ENCODE results near the gene DYNC1LI2. TPM values are rescaled to one million over a fixed set of nuclear protein-coding genes. Genes with fewer than 3 reads are reported as not detected.

DYNC1LI2 gene
- total RNA-seq, 1 experiment from 2014 or later, result 97.7 TPM

GRCh38 chr16:66682271-66682670 lies 69.1 kb downstream of the DYNC1LI2 start:
- CTCF ChIA-PET, result interaction anchor here (0.5 to 1.9 kb wide), 6 partner anchors 21 to 1825 kb away, joined by 3 to 6 read pairs (median 4); no protein-coding TSS in a partner anchor
- H3K27me3 Mint-ChIP-seq (ENCODE audit: insufficient read depth, unreplicated experiment), result no peaks in the 10 kb centered on the region
- peaks cover 7% of the 10 kb centered on the region for H3K4me1 Mint-ChIP-seq (ENCODE audit: insufficient read depth, unreplicated experiment)
- H3K4me3 Mint-ChIP-seq (ENCODE audit: unreplicated experiment), result no peak overlapping the region
- H3K9me3 Mint-ChIP-seq (ENCODE audit: unreplicated experiment), result no peaks in the 10 kb centered on the region
- no TSS peak for BruUV-seq (replicated peaks)
- peaks cover 4% of the 10 kb centered on the region for H3K36me3 Mint-ChIP-seq (ENCODE audit: insufficient read depth, unreplicated experiment)
- no peak overlapping the region for H3K27ac Mint-ChIP-seq (ENCODE audit: low read depth, unreplicated experiment)
- DNase-seq (ENCODE audit: unreplicated experiment), result no peak
- POLR2A ChIA-PET, result interaction anchor here (0.7 to 1.8 kb wide), 4 partner anchors 10 to 20 kb away, joined by 4 to 6 read pairs (median 4); no protein-coding TSS in a partner anchor
- TF ChIP-seq CTCF (IDR thresholded peaks at IDR 0.05; ENCODE audit: unreplicated experiment), result no peak
- intact Hi-C loops (cut with micrococcal nuclease), result no loop called here

- intact Hi-C loops (cut with micrococcal nuclease), result no loop called here
- Mint-ChIP-seq H3K27me3 (ENCODE audit: insufficient read depth, unreplicated experiment) (no peaks in the 10 kb centered on the region), H3K9me3 (ENCODE audit: unreplicated experiment) (no peaks in the 10 kb centered on the region), H3K4me1 (ENCODE audit: insufficient read depth, unreplicated experiment) (peaks cover 7% of the 10 kb centered on the region), H3K36me3 (ENCODE audit: insufficient read depth, unreplicated experiment) (peaks cover 4% of the 10 kb centered on the region), H3K4me3 (ENCODE audit: unreplicated experiment) (no peak overlapping the region), H3K27ac (ENCODE audit: low read depth, unreplicated experiment) (no peak overlapping the region)
- ChIA-PET POLR2A (interaction anchor here (0.7 to 1.8 kb wide), 4 partner anchors 11 to 19 kb away, joined by 4 to 6 read pairs (median 4); no protein-coding TSS in a partner anchor), CTCF (interaction anchor here (0.5 to 1.3 kb wide), 5 partner anchors 11 to 99 kb away, joined by 3 to 4 read pairs (median 3); no protein-coding TSS in a partner anchor)
- no peak for TF ChIP-seq CTCF (IDR thresholded peaks at IDR 0.05; ENCODE audit: unreplicated experiment)
- peak; percentile 31 for DNase-seq (ENCODE audit: unreplicated experiment)
- no TSS peak for BruUV-seq (replicated peaks)
Measured at GRCh38 chr16:66681676-66682075, 69.7 kb downstream of the DYNC1LI2 start.

- BruUV-seq (replicated peaks), result no TSS peak
- Mint-ChIP-seq H3K9me3 (ENCODE audit: unreplicated experiment) (no peaks in the 10 kb centered on the region), H3K4me3 (ENCODE audit: unreplicated experiment) (no peak overlapping the region), H3K27me3 (ENCODE audit: insufficient read depth, unreplicated experiment) (no peaks in the 10 kb centered on the region), H3K4me1 (ENCODE audit: insufficient read depth, unreplicated experiment) (peaks cover 7% of the 10 kb centered on the region), H3K27ac (ENCODE audit: low read depth, unreplicated experiment) (no peak overlapping the region), H3K36me3 (ENCODE audit: insufficient read depth, unreplicated experiment) (peaks cover 11% of the 10 kb centered on the region)
- ChIA-PET CTCF (interaction anchor here (0.8 to 2.2 kb wide), 3 partner anchors 11 to 29 kb away, joined by 3 to 7 read pairs (median 4); no protein-coding TSS in a partner anchor), POLR2A (no interaction called here)
- intact Hi-C loops (cut with micrococcal nuclease), result no loop called here
- DNase-seq (ENCODE audit: unreplicated experiment), result no peak
- no peak for TF ChIP-seq CTCF (IDR thresholded peaks at IDR 0.05; ENCODE audit: unreplicated experiment)
Measured at GRCh38 chr16:66678337-66678736, 73.1 kb downstream of the DYNC1LI2 start.

GRCh38 chr16:66677836-66678235 lies 73.6 kb downstream of the DYNC1LI2 start:
- CTCF ChIA-PET, result interaction anchor here (0.7 to 4.4 kb wide), 5 partner anchors 11 to 29 kb away, joined by 3 to 16 read pairs (median 4); no protein-coding TSS in a partner anchor
- peaks cover 11% of the 10 kb centered on the region for H3K36me3 Mint-ChIP-seq (ENCODE audit: insufficient read depth, unreplicated experiment)

More at GRCh38 chr16:66677836-66678235, 73.6 kb downstream of the DYNC1LI2 start:
- DNase-seq (ENCODE audit: unreplicated experiment), result no peak
- POLR2A ChIA-PET, result no interaction called here
- BruUV-seq (replicated peaks), result no TSS peak
- Mint-ChIP-seq H3K27ac (ENCODE audit: low read depth, unreplicated experiment) (no peak overlapping the region), H3K27me3 (ENCODE audit: insufficient read depth, unreplicated experiment) (no peaks in the 10 kb centered on the region), H3K4me1 (ENCODE audit: insufficient read depth, unreplicated experiment) (peaks cover 7% of the 10 kb centered on the region), H3K9me3 (ENCODE audit: unreplicated experiment) (no peaks in the 10 kb centered on the region), H3K4me3 (ENCODE audit: unreplicated experiment) (no peak overlapping the region)
- intact Hi-C loops (cut with micrococcal nuclease), result no loop called here
- TF ChIP-seq CTCF (IDR thresholded peaks at IDR 0.05; ENCODE audit: unreplicated experiment), result no peak
